ENCODE results near the gene MIER1.

MIER1 gene

GRCh38 chr1:66981679-66982078 is 56.9 kb downstream of the MIER1 start:
- H3K18ac ChIP-seq (ENCODE audit: low read length) = no peak overlapping the region

GRCh38 chr1:66982561-66983260 is 57.9 kb downstream of the MIER1 start:
- Histone ChIP-seq H3K23ac (ENCODE audit: low read length) (no peak overlapping the region), H3K79me1 (ENCODE audit: low read length) (no peaks in the 10 kb centered on the region), H3K9ac (ENCODE audit: low read length) (no peak overlapping the region), H2AK5ac (ENCODE audit: low read length) (no peak overlapping the region), H3K4me1 (ENCODE audit: control insufficient read depth in 1 of 2, insufficient read depth in 2 of 2, low read length in 2 of 2) (no peaks in the 10 kb centered on the region), H3K14ac (ENCODE audit: low read length) (no peak overlapping the region), H2BK12ac (ENCODE audit: low read length) (no peak overlapping the region), H3K79me2 (ENCODE audit: control insufficient read depth, insufficient read depth, low read length, poor library complexity) (no peaks in the 10 kb centered on the region), H3K27ac (ENCODE audit: low read depth, low read length) (no peak overlapping the region), H4K91ac (ENCODE audit: low read depth, low read length) (no peak overlapping the region), H3K4me2 (ENCODE audit: low read length) (no peak overlapping the region), H3K36me3 (ENCODE audit: control insufficient read depth in 1 of 2, insufficient read depth in 2 of 2, low read length in 2 of 2) (peaks cover 6 to 9% of the 10 kb centered on the region in 2 experiments), H3K9me3 (ENCODE audit: insufficient read depth, low read depth, low read length) (no peaks in the 10 kb centered on the region), H4K12ac (ENCODE audit: low read depth, low read length) (no peak overlapping the region), H2BK120ac (ENCODE audit: insufficient read depth, low read length, poor library complexity) (no peak overlapping the region), H3K4ac (ENCODE audit: low read depth, low read length) (no peak overlapping the region), H4K8ac (ENCODE audit: low read depth, low read length) (no peak overlapping the region), H3K18ac (ENCODE audit: low read length) (no peak overlapping the region), H2BK5ac (ENCODE audit: low read depth, low read length, poor library complexity) (no peak overlapping the region), H3K4me3 (ENCODE audit: low read depth, low read length) (no peak overlapping the region), H3K27me3 (ENCODE audit: insufficient read depth, low read length) (no peaks in the 10 kb centered on the region), H2AFZ (ENCODE audit: insufficient read depth, low read length, poor library complexity) (no peak overlapping the region)
- no CpG with 5 or more reads among the region's 4 CpGs for WGBS (ENCODE audit: extremely low coverage, insufficient coverage, insufficient read length)
- DNase-seq = no peak

More at GRCh38 chr1:66981679-66982078, 56.9 kb downstream of the MIER1 start:
- Histone ChIP-seq H2AFZ (ENCODE audit: insufficient read depth, low read length, poor library complexity) (no peak overlapping the region), H3K27me3 (ENCODE audit: insufficient read depth, low read length) (no peaks in the 10 kb centered on the region), H3K14ac (ENCODE audit: low read length) (no peak overlapping the region), H3K4me2 (ENCODE audit: low read length) (no peak overlapping the region), H3K9ac (ENCODE audit: low read length) (no peak overlapping the region), H3K27ac (ENCODE audit: low read depth, low read length) (no peak overlapping the region), H3K4me3 (ENCODE audit: low read depth, low read length) (no peak overlapping the region), H3K4ac (ENCODE audit: low read depth, low read length) (no peak overlapping the region), H3K36me3 (ENCODE audit: control insufficient read depth in 1 of 2, insufficient read depth in 2 of 2, low read length in 2 of 2) (peaks cover 9 to 11% of the 10 kb centered on the region in 2 experiments), H3K23ac (ENCODE audit: low read length) (no peak overlapping the region), H4K8ac (ENCODE audit: low read depth, low read length) (no peak overlapping the region), H2BK120ac (ENCODE audit: insufficient read depth, low read length, poor library complexity) (no peak overlapping the region), H4K91ac (ENCODE audit: low read depth, low read length) (no peak overlapping the region), H3K79me2 (ENCODE audit: control insufficient read depth, insufficient read depth, low read length, poor library complexity) (no peaks in the 10 kb centered on the region), H2BK12ac (ENCODE audit: low read length) (no peak overlapping the region), H2BK5ac (ENCODE audit: low read depth, low read length, poor library complexity) (no peak overlapping the region), H3K79me1 (ENCODE audit: low read length) (no peaks in the 10 kb centered on the region), H3K4me1 (ENCODE audit: control insufficient read depth in 1 of 2, insufficient read depth in 2 of 2, low read length in 2 of 2) (no peaks in the 10 kb centered on the region), H2AK5ac (ENCODE audit: low read length) (no peak overlapping the region), H3K9me3 (ENCODE audit: insufficient read depth, low read depth, low read length) (no peaks in the 10 kb centered on the region), H4K12ac (ENCODE audit: low read depth, low read length) (no peak overlapping the region)
- no peak for DNase-seq
- no CpG with 5 or more reads among the region's 4 CpGs for WGBS (ENCODE audit: extremely low coverage, insufficient coverage, insufficient read length)

GRCh38 chr1:66984491-66984890 is 59.7 kb downstream of the MIER1 start:
- Histone ChIP-seq H3K4ac (ENCODE audit: low read depth, low read length) (no peak overlapping the region), H4K8ac (ENCODE audit: low read depth, low read length) (no peak overlapping the region), H3K4me1 (ENCODE audit: control insufficient read depth in 1 of 2, insufficient read depth in 2 of 2, low read length in 2 of 2) (no peaks in the 10 kb centered on the region), H2BK5ac (ENCODE audit: low read depth, low read length, poor library complexity) (no peak overlapping the region), H4K91ac (ENCODE audit: low read depth, low read length) (no peak overlapping the region), H3K79me1 (ENCODE audit: low read length) (no peaks in the 10 kb centered on the region), H2BK120ac (ENCODE audit: insufficient read depth, low read length, poor library complexity) (no peak overlapping the region), H3K18ac (ENCODE audit: low read length) (no peak overlapping the region), H3K4me3 (ENCODE audit: low read depth, low read length) (no peak overlapping the region), H2BK12ac (ENCODE audit: low read length) (no peak overlapping the region), H2AFZ (ENCODE audit: insufficient read depth, low read length, poor library complexity) (no peak overlapping the region), H3K14ac (ENCODE audit: low read length) (no peak overlapping the region), H3K4me2 (ENCODE audit: low read length) (no peak overlapping the region), H3K36me3 (ENCODE audit: control insufficient read depth in 1 of 2, insufficient read depth in 2 of 2, low read length in 2 of 2) (peaks cover 9 to 10% of the 10 kb centered on the region in 2 experiments), H3K27ac (ENCODE audit: low read depth, low read length) (no peak overlapping the region), H4K12ac (ENCODE audit: low read depth, low read length) (no peak overlapping the region), H2AK5ac (ENCODE audit: low read length) (no peak overlapping the region), H3K9me3 (ENCODE audit: insufficient read depth, low read depth, low read length) (no peaks in the 10 kb centered on the region), H3K23ac (ENCODE audit: low read length) (no peak overlapping the region), H3K27me3 (ENCODE audit: insufficient read depth, low read length) (no peaks in the 10 kb centered on the region), H3K9ac (ENCODE audit: low read length) (no peak overlapping the region), H3K79me2 (ENCODE audit: control insufficient read depth, insufficient read depth, low read length, poor library complexity) (no peaks in the 10 kb centered on the region)
- no peak for DNase-seq
- WGBS (ENCODE audit: extremely low coverage, insufficient coverage, insufficient read length) = no CpG with 5 or more reads among the region's 1 CpG

GRCh38 chr1:66985835-66986234 is 61.0 kb downstream of the MIER1 start:
- no peak overlapping the region for H2BK12ac ChIP-seq (ENCODE audit: low read length)
- no peak overlapping the region for H4K91ac ChIP-seq (ENCODE audit: low read depth, low read length)
- no CpG with 5 or more reads among the region's 1 CpG for WGBS (ENCODE audit: extremely low coverage, insufficient coverage, insufficient read length)
- no peaks in the 10 kb centered on the region for H3K79me2 ChIP-seq (ENCODE audit: control insufficient read depth, insufficient read depth, low read length, poor library complexity)
- no peak for DNase-seq
- no peaks in the 10 kb centered on the region for H3K79me1 ChIP-seq (ENCODE audit: low read length)
- no peak overlapping the region for H3K9ac ChIP-seq (ENCODE audit: low read length)
- H3K4me1 ChIP-seq (ENCODE audit: control insufficient read depth in 1 of 2, insufficient read depth in 2 of 2, low read length in 2 of 2) = no peaks in the 10 kb centered on the region
- H2BK5ac ChIP-seq (ENCODE audit: low read depth, low read length, poor library complexity) = no peak overlapping the region
- no peak overlapping the region for H2AK5ac ChIP-seq (ENCODE audit: low read length)
- H3K9me3 ChIP-seq (ENCODE audit: insufficient read depth, low read depth, low read length) = no peaks in the 10 kb centered on the region
- no peak overlapping the region for H3K23ac ChIP-seq (ENCODE audit: low read length)
- H3K14ac ChIP-seq (ENCODE audit: low read length) = no peak overlapping the region
- H3K27me3 ChIP-seq (ENCODE audit: insufficient read depth, low read length) = no peaks in the 10 kb centered on the region
- H4K12ac ChIP-seq (ENCODE audit: low read depth, low read length) = no peak overlapping the region
- H3K36me3 ChIP-seq (ENCODE audit: control insufficient read depth in 1 of 2, insufficient read depth in 2 of 2, low read length in 2 of 2) = peaks cover 8 to 9% of the 10 kb centered on the region in 2 experiments
- no peak overlapping the region for H2BK120ac ChIP-seq (ENCODE audit: insufficient read depth, low read length, poor library complexity)
- H3K4me2 ChIP-seq (ENCODE audit: low read length) = no peak overlapping the region
- no peak overlapping the region for H3K18ac ChIP-seq (ENCODE audit: low read length)
- H3K4ac ChIP-seq (ENCODE audit: low read depth, low read length) = no peak overlapping the region
- no peak overlapping the region for H3K4me3 ChIP-seq (ENCODE audit: low read depth, low read length)
- no peak overlapping the region for H3K27ac ChIP-seq (ENCODE audit: low read depth, low read length)
- H2AFZ ChIP-seq (ENCODE audit: insufficient read depth, low read length, poor library complexity) = no peak overlapping the region
- no peak overlapping the region for H4K8ac ChIP-seq (ENCODE audit: low read depth, low read length)

All from trophoblast cell (in vitro differentiated cells and primary cell).